Measurements from ENCODE around the gene SLC26A8. TPM values are rescaled to one million over a fixed set of nuclear protein-coding genes. Genes with fewer than 3 reads are reported as not detected.
"Not testable (repeated sequence)": the region's sequence is repeated elsewhere in the genome, so short reads cannot be mapped to it uniquely, and the experiment has no call there.

SLC26A8 gene
- total RNA-seq, 1 experiment from 2014 or later: not detected

GRCh38 chr6:35911871-35912653, 112.4 kb downstream of the SLC26A8 start:
- BruUV-seq (replicated peaks): no TSS peak
- Histone ChIP-seq H3K4me1 (ENCODE audit: control insufficient read depth in 1 of 2, insufficient read depth in 2 of 2, low read length in 2 of 2) (no peaks in the 10 kb centered on the region), H3K9me3 (ENCODE audit: control insufficient read depth in 1 of 2, insufficient read depth in 1 of 2, low read depth in 1 of 2, low read length in 2 of 2) (peaks cover 3 to 5% of the 10 kb centered on the region in 2 experiments; a peak in 2 of 4 replicates), H3K27ac (ENCODE audit: low read depth, low read length) (no peak overlapping the region), H3K9ac (ENCODE audit: low read length) (no peak overlapping the region), H2AFZ (ENCODE audit: low read depth, low read length, poor library complexity, severe bottlenecking) (no peak overlapping the region), H3K27me3 (ENCODE audit: insufficient read depth, low read length) (no peaks in the 10 kb centered on the region), H3K4me3 (replicated peaks in 1 of 2; ENCODE audit: low read depth in 1 of 2, low read length in 2 of 2) (no peak overlapping the region), H3K4me2 (ENCODE audit: low read length) (no peak overlapping the region), H3K36me3 (ENCODE audit: control insufficient read depth in 1 of 2, insufficient read depth in 2 of 2, low read length in 2 of 2) (peaks cover 21 to 58% of the 10 kb centered on the region in 2 experiments), H3K9me2 (ENCODE audit: insufficient read depth) (no peaks in the 10 kb centered on the region), H4K20me1 (ENCODE audit: insufficient read depth) (peaks cover 1% of the 10 kb centered on the region; the same call in 1 of the 2 replicates), H3K79me2 (ENCODE audit: insufficient read depth, low read length) (peaks cover 99% of the 10 kb centered on the region)
- DNase-seq (ENCODE audit: low read depth, low spot score): no peak
- TF ChIP-seq SRF (IDR thresholded peaks at IDR 0.05; ENCODE audit: low read depth) (no peak), ZNF274 (IDR thresholded peaks at IDR 0.05; ENCODE audit: low read depth, low read length) (no peak), EZH2phosphoT487 (IDR thresholded peaks at IDR 0.05; ENCODE audit: borderline replicate concordance) (no peak), FOSL1 (IDR thresholded peaks at IDR 0.05; ENCODE audit: low read depth) (no peak), CBX3 (IDR thresholded peaks at IDR 0.05; ENCODE audit: low read depth) (no peak), SIN3A (IDR thresholded peaks at IDR 0.05; ENCODE audit: low read depth) (no peak), POLR2A (IDR thresholded peaks at IDR 0.05; ENCODE audit: borderline replicate concordance, extremely low read depth, insufficient read depth, insufficient read length) (no peak), SP1 (IDR thresholded peaks at IDR 0.05; ENCODE audit: low read depth) (no peak), CEBPB (IDR thresholded peaks at IDR 0.05; ENCODE audit: low read depth) (no peak), POLR2AphosphoS5 (IDR thresholded peaks at IDR 0.05; ENCODE audit: low read depth, low read length) (no peak), RAD21 (IDR thresholded peaks at IDR 0.05; ENCODE audit: low read depth) (no peak), YY1 (IDR thresholded peaks at IDR 0.05; ENCODE audit: extremely low read depth, insufficient replicate concordance, low read depth, low read length) (no peak)
- TF ChIP-seq, protein P1, sequence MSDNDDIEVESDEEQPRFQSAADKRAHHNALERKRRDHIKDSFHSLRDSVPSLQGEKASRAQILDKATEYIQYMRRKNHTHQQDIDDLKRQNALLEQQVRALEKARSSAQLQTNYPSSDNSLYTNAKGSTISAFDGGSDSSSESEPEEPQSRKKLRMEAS (IDR thresholded peaks at IDR 0.05): no peak
- TF ChIP-seq, protein P2, sequence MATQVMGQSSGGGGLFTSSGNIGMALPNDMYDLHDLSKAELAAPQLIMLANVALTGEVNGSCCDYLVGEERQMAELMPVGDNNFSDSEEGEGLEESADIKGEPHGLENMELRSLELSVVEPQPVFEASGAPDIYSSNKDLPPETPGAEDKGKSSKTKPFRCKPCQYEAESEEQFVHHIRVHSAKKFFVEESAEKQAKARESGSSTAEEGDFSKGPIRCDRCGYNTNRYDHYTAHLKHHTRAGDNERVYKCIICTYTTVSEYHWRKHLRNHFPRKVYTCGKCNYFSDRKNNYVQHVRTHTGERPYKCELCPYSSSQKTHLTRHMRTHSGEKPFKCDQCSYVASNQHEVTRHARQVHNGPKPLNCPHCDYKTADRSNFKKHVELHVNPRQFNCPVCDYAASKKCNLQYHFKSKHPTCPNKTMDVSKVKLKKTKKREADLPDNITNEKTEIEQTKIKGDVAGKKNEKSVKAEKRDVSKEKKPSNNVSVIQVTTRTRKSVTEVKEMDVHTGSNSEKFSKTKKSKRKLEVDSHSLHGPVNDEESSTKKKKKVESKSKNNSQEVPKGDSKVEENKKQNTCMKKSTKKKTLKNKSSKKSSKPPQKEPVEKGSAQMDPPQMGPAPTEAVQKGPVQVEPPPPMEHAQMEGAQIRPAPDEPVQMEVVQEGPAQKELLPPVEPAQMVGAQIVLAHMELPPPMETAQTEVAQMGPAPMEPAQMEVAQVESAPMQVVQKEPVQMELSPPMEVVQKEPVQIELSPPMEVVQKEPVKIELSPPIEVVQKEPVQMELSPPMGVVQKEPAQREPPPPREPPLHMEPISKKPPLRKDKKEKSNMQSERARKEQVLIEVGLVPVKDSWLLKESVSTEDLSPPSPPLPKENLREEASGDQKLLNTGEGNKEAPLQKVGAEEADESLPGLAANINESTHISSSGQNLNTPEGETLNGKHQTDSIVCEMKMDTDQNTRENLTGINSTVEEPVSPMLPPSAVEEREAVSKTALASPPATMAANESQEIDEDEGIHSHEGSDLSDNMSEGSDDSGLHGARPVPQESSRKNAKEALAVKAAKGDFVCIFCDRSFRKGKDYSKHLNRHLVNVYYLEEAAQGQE (IDR thresholded peaks at IDR 0.05; ENCODE audit: low read depth): no peak
- TF ChIP-seq, protein P3, sequence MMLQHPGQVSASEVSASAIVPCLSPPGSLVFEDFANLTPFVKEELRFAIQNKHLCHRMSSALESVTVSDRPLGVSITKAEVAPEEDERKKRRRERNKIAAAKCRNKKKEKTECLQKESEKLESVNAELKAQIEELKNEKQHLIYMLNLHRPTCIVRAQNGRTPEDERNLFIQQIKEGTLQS (IDR thresholded peaks at IDR 0.05): no peak
- POLR2A ChIA-PET: no interaction called here
- intact Hi-C loops (cut with micrococcal nuclease): no loop called here
- CTCF ChIA-PET: no interaction called here
- ATAC-seq: no peak
- RAD21 ChIA-PET (ENCODE audit: low non-redundant PET in 1 of 2, low total read pairs in 2 of 2, uncharacterized antibody in 2 of 2, unreplicated experiment in 2 of 2): no interaction called here

DNA sequence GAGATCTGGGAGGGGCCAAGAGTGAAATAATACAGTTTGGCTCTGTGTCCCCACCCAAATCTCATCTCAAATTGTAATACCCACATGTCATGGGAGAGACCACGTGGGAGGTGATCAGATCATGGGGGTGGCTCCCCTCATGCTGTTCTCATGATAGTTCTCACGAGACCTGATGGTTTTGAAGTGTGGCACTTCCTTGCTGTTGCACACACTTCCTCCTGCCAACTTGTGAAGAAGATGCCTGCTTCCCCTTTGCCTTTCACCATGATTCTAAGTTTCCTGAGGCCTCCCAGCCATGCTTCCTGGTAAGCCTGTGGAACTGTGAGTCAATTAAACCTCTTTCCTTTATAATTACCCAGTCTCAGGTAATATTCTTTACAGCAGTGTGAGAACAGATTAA, 114.9 kb downstream of the SLC26A8 start:
- H3K9me3 ChIP-seq (ENCODE audit: control insufficient read depth in 1 of 2, insufficient read depth in 1 of 2, low read depth in 1 of 2, low read length in 2 of 2); H3K4me2 ChIP-seq (ENCODE audit: low read length); H2AFZ ChIP-seq (ENCODE audit: low read depth, low read length, poor library complexity, severe bottlenecking); H3K4me1 ChIP-seq (ENCODE audit: control insufficient read depth in 1 of 2, insufficient read depth in 2 of 2, low read length in 2 of 2); RAD21 ChIA-PET (ENCODE audit: low non-redundant PET in 1 of 2, low total read pairs in 2 of 2, uncharacterized antibody in 2 of 2, unreplicated experiment in 2 of 2); POLR2A ChIA-PET; H3K9ac ChIP-seq (ENCODE audit: low read length); intact Hi-C loops (cut with micrococcal nuclease); DNase-seq (ENCODE audit: low read depth, low spot score); H3K4me3 ChIP-seq (replicated peaks in 1 of 2; ENCODE audit: low read depth in 1 of 2, low read length in 2 of 2); H3K27me3 ChIP-seq (ENCODE audit: insufficient read depth, low read length); H4K20me1 ChIP-seq (ENCODE audit: insufficient read depth); H3K27ac ChIP-seq (ENCODE audit: low read depth, low read length); H3K9me2 ChIP-seq (ENCODE audit: insufficient read depth); ATAC-seq; BruUV-seq (replicated peaks); CTCF ChIA-PET: not testable (repeated sequence)
- Histone ChIP-seq H3K79me2 (ENCODE audit: insufficient read depth, low read length) (peaks cover 100% of the 10 kb centered on the region), H3K36me3 (ENCODE audit: control insufficient read depth in 1 of 2, insufficient read depth in 2 of 2, low read length in 2 of 2) (peaks cover 20 to 48% of the 10 kb centered on the region in 2 experiments)

Data from HCT116 (cell line).